OCI-LY3 (cell line): ENCODE data around the gene CFB.

Source experiments
- H2AFZ ChIP-seq: fragments of 200-600, 300-600 bp; shearing (Covaris generic); 2 replicates; pipeline ENCODE4 v1.6.0; 2014; ENCODE audit warnings: antibody characterized with exemption, low read depth, low read length
- H3K27ac ChIP-seq: fragments of 200-600, 300-600 bp; sonication (generic); 2 replicates; pipeline ENCODE4 v1.5.1; 2014; ENCODE audit warnings: mild to moderate bottlenecking, low read length, moderate library complexity, mixed read lengths
- H3K27me3 ChIP-seq: fragments of 200-600, 300-600 bp; sonication (generic); 2 replicates; pipeline ENCODE4 v1.6.1; 2014; ENCODE audit warnings: low read depth, low read length, mixed read lengths
- H3K36me3 ChIP-seq: fragments of 200-600, 300-600 bp; sonication (generic); replicated peaks from 2 replicates; pipeline ENCODE3; 2014; ENCODE audit warnings: low read depth, low read length, mixed read lengths
- H3K4me1 ChIP-seq: fragments of 300-600, 200-600 bp; sonication (generic); 2 replicates; pipeline ENCODE4 v1.6.1; 2014; ENCODE audit warnings: low read length, mixed read lengths
- H3K4me2 ChIP-seq: fragments of 200-600, 300-600 bp; sonication (generic); 2 replicates; pipeline ENCODE4 v1.6.1; 2014; ENCODE audit warnings: low read length, mixed read lengths
- H3K4me3 ChIP-seq: fragments of 300-600, 200-600 bp; sonication (generic); 2 replicates; pipeline ENCODE4 v1.5.1; 2014; ENCODE audit warnings: antibody characterized with exemption, mild to moderate bottlenecking, low read length, moderate library complexity
- H3K79me2 ChIP-seq: fragments of 300-600, 200-600 bp; shearing (Covaris generic); 2 replicates; pipeline ENCODE4 v1.6.1; 2014; ENCODE audit warnings: mild to moderate bottlenecking, low read length, mixed read lengths
- H3K9ac ChIP-seq: fragments of 300-600, 200-600 bp; shearing (Covaris generic); 2 replicates; pipeline ENCODE4 v1.6.0; 2014; ENCODE audit warnings: mild to moderate bottlenecking, low read length, moderate library complexity
- H3K9me3 ChIP-seq: fragments of 200-600, 300-600 bp; shearing (Covaris generic); 2 replicates; pipeline ENCODE4 v1.6.1; 2014; ENCODE audit warnings: low read length, mixed read lengths; ENCODE audit not compliant: insufficient read depth
- H4K20me1 ChIP-seq: fragments of 200-600, 300-600 bp; sonication (generic); 2 replicates; pipeline ENCODE4 v1.6.1; 2016; ENCODE audit warnings: low read length, mixed read lengths; ENCODE audit not compliant: insufficient read depth
- CTCF ChIP-seq: fragments of 200-600, 300-600 bp; sonication (generic); IDR thresholded peaks from 2 replicates; pipeline ENCODE4 v1.5.1; 2014; ENCODE audit warnings: antibody characterized with exemption, low read length, low read depth
- EZH2phosphoT487 ChIP-seq: fragments of 200-600 bp; shearing (Covaris generic); IDR thresholded peaks from 2 replicates; pipeline ENCODE4 v1.6.1; 2018; ENCODE audit warnings: antibody characterized with exemption, mixed run types, low read depth

The CFB gene

DNA sequence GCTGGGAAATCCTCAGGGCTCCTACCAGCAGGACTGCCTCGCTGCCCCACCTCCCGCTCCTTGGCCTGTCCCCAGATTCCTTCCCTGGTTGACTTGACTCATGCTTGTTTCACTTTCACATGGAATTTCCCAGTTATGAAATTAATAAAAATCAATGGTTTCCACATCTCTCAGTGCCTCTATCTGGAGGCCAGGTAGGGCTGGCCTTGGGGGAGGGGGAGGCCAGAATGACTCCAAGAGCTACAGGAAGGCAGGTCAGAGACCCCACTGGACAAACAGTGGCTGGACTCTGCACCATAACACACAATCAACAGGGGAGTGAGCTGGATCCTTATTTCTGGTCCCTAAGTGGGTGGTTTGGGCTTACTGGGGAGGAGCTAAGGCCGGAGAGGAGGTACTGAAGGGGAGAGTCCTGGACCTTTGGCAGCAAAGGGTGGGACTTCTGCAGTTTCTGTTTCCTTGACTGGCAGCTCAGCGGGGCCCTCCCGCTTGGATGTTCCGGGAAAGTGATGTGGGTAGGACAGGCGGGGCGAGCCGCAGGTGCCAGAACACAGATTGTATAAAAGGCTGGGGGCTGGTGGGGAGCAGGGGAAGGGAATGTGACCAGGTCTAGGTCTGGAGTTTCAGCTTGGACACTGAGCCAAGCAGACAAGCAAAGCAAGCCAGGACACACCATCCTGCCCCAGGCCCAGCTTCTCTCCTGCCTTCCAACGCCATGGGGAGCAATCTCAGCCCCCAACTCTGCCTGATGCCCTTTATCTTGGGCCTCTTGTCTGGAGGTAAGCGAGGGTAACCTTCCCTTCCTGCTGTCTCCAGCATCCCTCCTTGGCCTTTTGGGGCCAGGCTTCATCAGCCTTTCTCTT, at the start of gene CFB:
Gene CFB, plus strand, starts transcription at position 589 of the 863 bp plus-strand sequence. Its CDS starts 127 bp downstream, at position 716.
- Histone ChIP-seq H4K20me1 (no peaks in the 10 kb centered on the region), H3K36me3 (no peaks in the 10 kb centered on the region), H3K4me1 (peaks cover 5% of the 10 kb centered on the region), H2AFZ (no peak within 1 kb of the TSS), H3K27ac (no peak within 1 kb of the TSS), H3K9ac (no peak within 1 kb of the TSS), H3K4me3 (no peak within 1 kb of the TSS), H3K79me2 (no peaks in the 10 kb centered on the region), H3K27me3 (no peaks in the 10 kb centered on the region), H3K4me2 (peak within 1 kb of the TSS; percentile 12; the same call in 1 of the 2 replicates), H3K9me3 (no peaks in the 10 kb centered on the region)
- TF ChIP-seq CTCF (no peak), EZH2phosphoT487 (no peak)

DNA sequence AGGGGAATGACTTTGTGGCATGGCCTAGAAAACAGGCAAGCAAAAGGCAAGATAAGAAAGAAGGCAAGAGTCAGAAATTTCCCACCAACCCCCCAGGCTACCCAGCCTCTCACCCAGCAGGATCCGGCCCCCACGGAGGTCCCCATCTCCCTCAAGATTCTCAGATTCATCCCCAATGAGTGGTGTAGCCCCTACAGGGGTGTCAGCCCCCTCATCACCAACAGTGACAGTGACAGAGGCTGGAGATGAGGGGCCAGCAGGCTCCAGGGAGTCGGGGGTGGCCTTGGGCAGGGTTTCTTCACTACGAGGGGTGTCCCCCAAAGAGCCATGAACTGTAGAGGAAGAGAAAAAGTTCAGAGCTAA, 49.4 kb upstream of the CFB start:
- Histone ChIP-seq H3K9ac (peak overlapping the region; percentile 80), H3K4me1 (peaks cover 23% of the 10 kb centered on the region), H3K9me3 (no peaks in the 10 kb centered on the region), H3K36me3 (peaks cover 6% of the 10 kb centered on the region), H4K20me1 (peaks cover 3% of the 10 kb centered on the region; the same call in 1 of the 2 replicates), H3K4me3 (peak overlapping the region; percentile 99), H3K27me3 (no peaks in the 10 kb centered on the region), H2AFZ (no peak overlapping the region), H3K4me2 (peak overlapping the region; percentile 77), H3K27ac (peak overlapping the region; percentile 34), H3K79me2 (peaks cover 23% of the 10 kb centered on the region)
- TF ChIP-seq CTCF = no peak
- TF ChIP-seq EZH2phosphoT487 = no peak

DNA sequence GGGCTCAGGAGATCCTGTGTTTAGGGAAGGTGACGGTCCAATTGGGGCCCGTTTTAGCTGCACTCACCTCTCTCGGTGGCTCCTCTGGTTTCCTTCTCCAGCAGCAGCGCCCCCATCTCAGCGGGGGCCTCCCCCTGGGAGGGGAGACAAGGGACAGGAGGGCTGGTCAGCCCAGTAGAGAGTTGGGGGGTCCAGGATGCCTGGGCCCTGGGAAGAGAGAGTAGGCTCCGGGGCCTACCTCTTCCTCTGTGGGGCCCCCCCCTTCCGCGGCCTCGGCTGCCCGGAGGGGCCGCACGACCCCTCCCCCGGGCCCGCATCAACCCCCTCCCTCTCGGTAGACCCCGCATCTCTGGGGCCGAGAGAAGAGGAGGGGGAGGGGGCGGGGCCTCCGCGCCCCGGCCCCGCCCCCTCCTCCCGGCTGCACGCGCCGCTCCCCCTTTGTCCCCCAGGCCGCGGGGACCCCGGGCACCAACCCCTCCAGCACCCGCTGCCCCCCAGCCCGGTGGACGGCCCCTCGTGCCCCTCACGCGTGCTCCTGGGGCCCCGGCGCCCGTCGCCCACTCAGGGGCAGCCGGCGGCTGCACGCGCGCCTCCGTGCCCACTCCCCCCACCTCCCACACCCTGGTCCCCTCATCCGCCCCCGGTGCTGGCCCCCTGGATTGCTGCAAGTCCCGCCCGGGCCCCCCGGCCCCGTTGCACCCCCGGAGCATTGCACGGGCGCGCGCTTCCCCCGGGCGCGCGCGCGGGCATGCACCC, 48.9 kb upstream of the CFB start:
- Histone ChIP-seq H3K36me3 (peaks cover 6% of the 10 kb centered on the region), H3K79me2 (peaks cover 23% of the 10 kb centered on the region), H3K9me3 (no peaks in the 10 kb centered on the region), H2AFZ (peak overlapping the region; percentile 31; the same call in 1 of the 2 replicates), H3K4me1 (peaks cover 23% of the 10 kb centered on the region), H3K27me3 (no peaks in the 10 kb centered on the region), H3K9ac (peak overlapping the region; percentile 80), H3K27ac (peak overlapping the region; percentile 34), H3K4me3 (peak overlapping the region; percentile 99), H3K4me2 (peak overlapping the region; percentile 77), H4K20me1 (peaks cover 3% of the 10 kb centered on the region; the same call in 1 of the 2 replicates)
- no peak for TF ChIP-seq CTCF
- TF ChIP-seq EZH2phosphoT487 = no peak
